ENCODE data around the gene ZFP36.
A peak's percentile ranks its signal among the peaks of the same experiment; 100 is the strongest.

ZFP36 gene

GRCh38 chr19:39405958-39406655 lies 540 bp upstream of the ZFP36 start:
- peak; percentile 52 for DNase-seq (ENCODE audit: low spot score)

DNA sequence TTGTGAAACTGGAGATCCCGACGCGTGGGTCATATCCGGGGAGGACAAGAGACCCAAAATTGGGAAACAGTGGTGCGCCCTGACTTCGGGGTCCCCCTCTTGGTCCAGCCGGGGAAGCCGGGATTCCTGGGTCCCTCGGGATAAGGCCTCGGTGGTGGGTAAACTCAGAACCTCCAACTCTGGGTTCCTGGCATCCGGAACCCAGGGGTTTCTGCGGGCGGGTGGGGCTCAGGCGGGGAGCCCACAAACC lies 688 bp downstream of the ZFP36 start:
- DNase-seq (ENCODE audit: low spot score): no peak

GRCh38 chr19:39407660-39408391 lies 1.2 kb downstream of the ZFP36 start:
- no peak for DNase-seq (ENCODE audit: low spot score)

DNA sequence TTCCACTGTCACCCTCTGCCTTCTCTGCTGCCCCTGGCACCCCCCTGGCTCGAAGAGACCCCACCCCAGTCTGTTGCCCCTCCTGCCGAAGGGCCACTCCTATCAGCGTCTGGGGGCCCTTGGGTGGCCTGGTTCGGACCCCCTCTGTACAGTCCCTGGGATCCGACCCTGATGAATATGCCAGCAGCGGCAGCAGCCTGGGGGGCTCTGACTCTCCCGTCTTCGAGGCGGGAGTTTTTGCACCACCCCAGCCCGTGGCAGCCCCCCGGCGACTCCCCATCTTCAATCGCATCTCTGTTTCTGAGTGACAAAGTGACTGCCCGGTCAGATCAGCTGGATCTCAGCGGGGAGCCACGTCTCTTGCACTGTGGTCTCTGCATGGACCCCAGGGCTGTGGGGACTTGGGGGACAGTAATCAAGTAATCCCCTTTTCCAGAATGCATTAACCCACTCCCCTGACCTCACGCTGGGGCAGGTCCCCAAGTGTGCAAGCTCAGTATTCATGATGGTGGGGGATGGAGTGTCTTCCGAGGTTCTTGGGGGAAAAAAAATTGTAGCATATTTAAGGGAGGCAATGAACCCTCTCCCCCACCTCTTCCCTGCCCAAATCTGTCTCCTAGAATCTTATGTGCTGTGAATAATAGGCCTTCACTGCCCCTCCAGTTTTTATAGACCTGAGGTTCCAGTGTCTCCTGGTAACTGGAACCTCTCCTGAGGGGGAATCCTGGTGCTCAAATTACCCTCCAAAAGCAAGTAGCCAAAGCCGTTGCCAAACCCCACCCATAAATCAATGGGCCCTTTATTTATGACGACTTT lies 2.0 kb downstream of the ZFP36 start:
- DNase-seq (ENCODE audit: low spot score): no peak

DNA sequence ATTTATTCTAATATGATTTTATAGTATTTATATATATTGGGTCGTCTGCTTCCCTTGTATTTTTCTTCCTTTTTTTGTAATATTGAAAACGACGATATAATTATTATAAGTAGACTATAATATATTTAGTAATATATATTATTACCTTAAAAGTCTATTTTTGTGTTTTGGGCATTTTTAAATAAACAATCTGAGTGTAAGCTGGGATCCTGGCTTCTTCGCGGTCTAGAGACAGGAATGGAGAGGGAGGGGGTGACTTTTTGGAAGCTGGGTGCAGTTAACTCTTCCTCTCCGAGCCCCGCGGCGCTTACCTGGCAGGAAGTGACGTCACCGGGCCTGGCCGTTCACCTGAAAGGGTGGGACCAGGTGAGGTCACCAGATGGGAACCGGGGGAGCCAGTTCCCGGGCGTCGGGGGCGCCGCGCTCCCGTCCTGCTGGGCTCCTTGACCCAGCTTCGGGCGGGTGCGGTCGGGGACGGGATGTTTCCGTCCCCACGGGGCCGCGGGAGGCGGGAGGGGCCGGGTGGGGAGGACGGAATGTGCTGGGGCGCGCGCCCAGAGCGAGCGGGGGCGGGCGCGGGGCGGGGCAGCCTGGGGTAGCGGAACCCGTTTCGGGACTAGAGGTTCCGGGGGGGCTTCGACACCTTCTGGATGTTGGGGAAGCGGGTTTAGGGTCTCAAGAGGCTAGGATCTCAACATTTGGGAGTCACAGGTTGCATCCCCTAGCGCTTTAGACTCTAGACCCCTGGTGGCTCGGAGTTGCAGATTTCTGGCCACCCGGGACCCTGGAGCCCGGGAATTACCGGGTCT lies 2.8 kb downstream of the ZFP36 start:
- peak; percentile 50 for DNase-seq (ENCODE audit: low spot score)

DNA sequence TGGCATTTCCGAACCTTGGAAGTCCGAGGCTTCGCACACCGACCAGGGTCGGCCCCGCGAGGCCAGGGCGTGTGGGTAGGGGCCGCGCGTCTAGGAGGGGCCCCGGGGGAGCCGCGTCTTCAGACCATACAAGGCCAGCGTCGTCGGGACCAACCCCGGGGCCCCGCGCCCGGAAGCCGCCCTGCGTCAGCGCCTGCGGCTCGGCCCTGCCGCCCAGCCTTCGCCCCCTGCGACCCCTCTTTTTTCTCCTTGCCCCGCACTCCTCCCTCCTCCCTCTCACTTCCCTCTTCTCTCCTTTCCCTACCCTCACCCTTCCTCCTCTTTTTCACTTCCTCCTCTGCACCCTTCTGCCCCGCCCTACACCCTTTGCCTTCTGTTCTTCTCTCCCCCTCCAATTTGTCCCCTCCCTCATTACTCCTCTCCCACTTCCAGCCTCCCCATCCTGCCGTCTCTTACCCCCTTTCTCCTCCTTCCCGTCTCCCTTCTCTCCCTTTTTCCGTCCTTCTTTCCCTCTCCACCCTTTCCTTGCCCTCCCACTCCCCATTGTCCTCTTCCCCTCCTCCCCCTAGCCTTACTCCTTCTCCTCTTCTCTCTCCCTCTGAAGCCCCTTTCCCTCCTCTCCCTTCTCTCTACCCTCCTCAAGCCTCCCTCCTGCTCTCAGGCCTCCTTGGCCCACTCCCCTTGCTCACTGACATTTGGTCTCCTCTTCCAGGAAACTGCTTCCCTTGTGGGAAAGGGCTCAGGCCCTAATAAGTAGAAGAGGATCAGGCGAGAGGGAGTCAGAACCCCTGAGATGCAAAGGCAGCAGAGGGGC lies 3.6 kb downstream of the ZFP36 start:
- DNase-seq (ENCODE audit: low spot score): no peak

DNA sequence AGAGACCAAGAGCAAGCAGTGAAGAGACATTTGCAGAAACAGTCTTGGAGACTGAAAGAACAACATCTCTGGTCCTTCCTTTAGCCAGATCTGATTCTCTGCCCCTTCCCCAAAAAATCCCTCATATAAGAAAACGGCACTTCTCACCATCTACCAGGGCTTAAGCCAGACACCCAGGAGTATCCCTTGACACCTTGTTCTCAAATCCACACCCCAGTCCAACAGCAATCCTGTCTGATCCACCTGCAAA lies 4.1 kb downstream of the ZFP36 start:
- no peak for DNase-seq (ENCODE audit: low spot score)

DNA sequence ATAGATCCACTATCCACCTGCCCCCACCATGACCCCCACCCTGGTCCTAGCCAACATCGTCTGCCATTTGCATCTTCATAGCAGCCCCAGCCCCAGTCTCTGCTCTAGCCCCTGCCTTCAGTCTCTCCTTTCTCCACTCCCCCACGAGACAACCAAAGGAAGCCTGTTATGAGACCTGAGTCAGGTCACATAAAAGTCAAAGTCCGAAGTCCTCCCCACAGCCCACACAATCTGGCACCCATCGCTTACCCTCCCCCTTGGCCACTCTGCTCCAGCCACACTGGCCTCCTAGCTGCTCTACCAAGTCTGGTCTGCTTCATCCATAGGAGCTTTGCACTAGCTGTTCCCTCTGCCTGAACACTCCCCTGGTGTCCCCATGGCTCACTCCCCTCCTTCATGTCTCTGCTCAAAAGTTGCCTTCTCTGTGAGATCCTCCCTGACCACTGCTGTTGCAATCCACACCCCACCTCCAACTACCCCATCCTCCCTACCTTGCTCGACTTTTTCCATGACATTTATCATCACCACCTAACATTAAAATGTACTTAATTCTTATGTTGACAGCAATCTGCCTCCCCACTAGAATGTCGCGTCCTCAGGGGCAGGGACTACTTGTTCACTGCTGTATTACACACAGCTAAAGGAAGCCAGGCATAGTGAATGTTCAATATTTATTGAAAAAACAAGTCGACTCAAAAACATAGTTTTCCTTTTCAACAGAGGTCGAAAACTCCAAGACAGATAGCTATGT lies 4.6 kb downstream of the ZFP36 start:
- DNase-seq (ENCODE audit: low spot score): no peak

GRCh38 chr19:39411832-39412099 lies 5.1 kb downstream of the ZFP36 start:
- DNase-seq (ENCODE audit: low spot score): peak; percentile 94

GRCh38 chr19:39412100-39412866 lies 5.6 kb downstream of the ZFP36 start, which contains the start of gene PLEKHG2:
Gene PLEKHG2, plus strand, starts transcription at chr19:39412669. Its CDS starts 1,418 bp downstream, at chr19:39414087.
- DNase-seq (ENCODE audit: low spot score): peak; percentile 99

DNA sequence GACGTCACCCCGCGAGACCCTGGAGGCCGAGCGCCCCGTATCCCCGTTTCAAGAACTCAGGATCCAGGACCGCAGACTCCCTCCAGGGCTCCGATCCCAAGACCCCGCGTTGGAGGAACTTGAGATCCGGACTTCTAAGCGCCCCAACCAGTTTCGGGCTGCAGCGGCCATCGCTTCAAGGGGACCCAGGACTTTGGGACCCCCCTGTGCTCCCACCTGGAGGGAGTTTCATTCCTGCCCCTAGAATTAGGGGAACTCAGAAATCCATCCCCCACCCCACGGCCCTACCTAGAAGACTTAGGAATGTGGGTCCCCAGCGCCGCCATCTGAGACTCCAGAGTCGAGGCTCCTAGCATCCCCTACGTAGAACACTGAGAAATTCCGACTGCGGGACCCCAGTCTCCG lies 6.2 kb downstream of the ZFP36 start:
- no peak for DNase-seq (ENCODE audit: low spot score)

GRCh38 chr19:39413272-39413910 lies 6.7 kb downstream of the ZFP36 start:
- no peak for DNase-seq (ENCODE audit: low spot score)

DNA sequence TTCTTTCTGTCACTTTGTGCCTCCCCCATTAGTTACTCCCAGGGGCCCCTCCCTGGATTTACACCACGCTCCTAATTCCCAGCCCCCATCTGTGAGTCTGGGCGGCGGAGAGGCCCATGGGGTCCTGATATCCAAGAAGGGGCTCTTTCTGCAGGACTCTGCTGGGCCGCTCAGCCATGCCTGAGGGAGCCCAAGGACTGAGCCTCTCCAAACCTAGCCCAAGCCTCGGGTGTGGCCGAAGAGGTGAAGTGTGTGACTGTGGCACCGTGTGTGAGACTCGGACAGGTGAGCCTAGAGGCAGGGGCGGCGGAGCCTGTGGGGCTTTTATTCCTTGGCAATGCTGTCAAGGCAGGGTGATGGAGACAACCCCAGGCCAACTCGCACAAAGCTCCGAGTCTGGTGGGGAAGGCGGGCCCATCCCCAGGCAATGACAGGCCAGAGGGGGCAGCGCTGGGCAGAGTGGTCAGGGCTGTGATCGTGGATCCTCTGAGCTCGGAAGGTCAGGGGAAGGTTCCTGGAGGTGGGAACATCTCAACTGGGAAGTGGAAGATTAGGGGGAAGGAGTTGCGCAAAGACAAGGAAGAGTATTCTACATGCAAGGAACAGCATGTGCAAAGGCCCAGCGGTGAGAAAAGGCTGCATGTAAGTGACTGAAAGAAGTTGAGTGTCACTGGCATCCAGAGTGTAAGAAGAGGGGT lies 7.4 kb downstream of the ZFP36 start:
- no peak for DNase-seq (ENCODE audit: low spot score)

GRCh38 chr19:39415111-39416046 lies 8.7 kb downstream of the ZFP36 start:
- no peak for DNase-seq (ENCODE audit: low spot score)

DNA sequence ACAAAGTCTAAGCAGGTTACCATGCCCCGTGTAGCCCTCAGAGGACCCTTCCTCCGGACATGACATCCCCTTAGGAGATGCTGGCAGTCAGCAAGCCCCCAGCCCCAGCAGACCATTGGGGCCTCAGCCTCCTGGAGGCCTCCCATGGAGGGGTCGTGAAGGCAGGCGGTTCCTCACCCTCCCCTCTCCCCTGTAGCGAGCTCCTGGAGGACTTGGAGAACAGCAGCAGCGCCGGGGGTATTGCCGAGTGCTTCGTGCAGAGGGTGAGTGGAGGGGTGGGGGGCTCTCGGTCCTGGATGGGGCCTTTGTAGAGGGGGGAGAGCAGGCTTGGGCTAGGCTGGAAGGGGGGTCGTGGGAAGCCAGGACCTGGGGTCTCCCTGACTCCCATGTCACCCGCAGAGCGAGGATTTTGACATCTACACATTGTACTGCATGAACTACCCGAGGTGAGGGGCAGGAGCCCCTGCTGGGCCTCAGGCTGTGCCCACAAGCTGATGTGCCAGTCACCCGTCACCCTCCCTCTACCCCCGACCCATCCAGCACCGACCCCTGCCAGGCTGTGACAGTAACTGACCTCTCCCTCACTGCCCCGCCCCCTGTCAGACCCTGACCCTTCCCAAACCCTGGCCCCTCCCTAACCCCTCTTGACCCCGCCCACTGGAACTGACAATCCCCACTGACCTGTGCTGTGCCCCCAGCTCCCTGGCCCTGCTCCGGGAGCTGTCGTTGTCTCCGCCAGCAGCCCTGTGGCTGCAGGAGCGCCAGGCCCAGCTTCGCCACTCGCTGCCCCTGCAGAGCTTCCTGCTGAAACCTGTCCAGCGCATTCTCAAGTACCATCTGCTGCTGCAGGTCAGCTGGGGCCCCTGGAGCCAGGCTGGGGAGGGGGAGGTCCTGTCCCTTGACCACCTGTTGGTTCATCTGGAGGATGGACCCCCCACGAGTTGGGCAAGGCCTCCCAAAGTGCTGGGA lies 9.8 kb downstream of the ZFP36 start:
- no peak for DNase-seq (ENCODE audit: low spot score)

DNA sequence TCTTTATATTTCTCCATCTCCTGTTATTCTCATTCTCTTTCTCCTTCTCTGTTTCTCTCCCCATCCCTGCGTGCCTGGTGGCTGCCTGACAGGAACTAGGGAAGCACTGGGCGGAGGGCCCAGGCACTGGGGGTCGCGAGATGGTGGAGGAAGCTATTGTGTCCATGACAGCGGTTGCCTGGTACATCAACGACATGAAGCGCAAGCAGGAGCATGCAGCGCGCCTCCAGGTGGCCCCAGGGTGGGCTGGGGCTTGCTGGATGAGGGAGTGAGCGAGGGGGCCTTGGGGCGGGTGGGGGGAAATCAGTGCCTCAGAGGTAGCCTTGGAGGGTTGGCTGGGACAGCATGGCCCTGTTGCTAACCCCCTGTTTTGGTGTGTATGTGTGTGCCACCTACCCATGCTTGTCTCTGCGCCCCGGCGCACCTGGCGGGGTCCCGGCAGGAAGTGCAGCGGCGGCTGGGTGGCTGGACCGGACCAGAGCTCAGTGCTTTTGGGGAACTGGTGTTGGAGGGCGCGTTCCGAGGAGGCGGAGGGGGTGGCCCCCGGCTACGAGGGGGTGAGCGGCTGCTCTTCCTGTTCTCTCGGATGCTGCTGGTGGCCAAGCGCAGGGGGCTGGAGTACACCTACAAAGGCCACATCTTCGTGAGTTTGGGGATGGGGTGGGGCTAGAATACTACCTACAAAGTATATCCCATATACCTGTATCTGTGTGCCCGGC lies 11.0 kb downstream of the ZFP36 start:
- no peak for DNase-seq (ENCODE audit: low spot score)

Measured in pons (tissue), 1 donor.